Ovary (tissue), 3 donors: ENCODE data around the gene CELF2.

Source experiments
- CTCF ChIP-seq, 3 donors: fragments of 450-650 bp in 2 of 3; fragments of 200-600 bp in 1 of 3; IDR thresholded peaks; one replicate each; pipeline versions ENCODE4 v1.5.1 to v1.8.0; 2016 to 2022; ENCODE audit warnings: antibody characterized with exemption in 3 of 3, mild to moderate bottlenecking in 1 of 3
- POLR2A ChIP-seq: fragments of 450-650 bp; IDR thresholded peaks from one replicate; pipeline ENCODE4 v1.6.1; 2017; ENCODE audit warnings: antibody characterized with exemption, mild to moderate bottlenecking, moderate library complexity
- donor health status: DM: no; HTN: no; CAD: no.

- no peak for TF ChIP-seq CTCF (IDR thresholded peaks at IDR 0.05)
- no peak for TF ChIP-seq POLR2A
These were observed 25.6 kb upstream of the CELF2 start for GRCh38 chr10:10992072-10992471.
